ENCODE measurements around the gene NUB1. TPM values are rescaled to one million over a fixed set of nuclear protein-coding genes. Genes with fewer than 3 reads are reported as not detected.

The NUB1 gene, protein sequence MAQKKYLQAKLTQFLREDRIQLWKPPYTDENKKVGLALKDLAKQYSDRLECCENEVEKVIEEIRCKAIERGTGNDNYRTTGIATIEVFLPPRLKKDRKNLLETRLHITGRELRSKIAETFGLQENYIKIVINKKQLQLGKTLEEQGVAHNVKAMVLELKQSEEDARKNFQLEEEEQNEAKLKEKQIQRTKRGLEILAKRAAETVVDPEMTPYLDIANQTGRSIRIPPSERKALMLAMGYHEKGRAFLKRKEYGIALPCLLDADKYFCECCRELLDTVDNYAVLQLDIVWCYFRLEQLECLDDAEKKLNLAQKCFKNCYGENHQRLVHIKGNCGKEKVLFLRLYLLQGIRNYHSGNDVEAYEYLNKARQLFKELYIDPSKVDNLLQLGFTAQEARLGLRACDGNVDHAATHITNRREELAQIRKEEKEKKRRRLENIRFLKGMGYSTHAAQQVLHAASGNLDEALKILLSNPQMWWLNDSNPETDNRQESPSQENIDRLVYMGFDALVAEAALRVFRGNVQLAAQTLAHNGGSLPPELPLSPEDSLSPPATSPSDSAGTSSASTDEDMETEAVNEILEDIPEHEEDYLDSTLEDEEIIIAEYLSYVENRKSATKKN
- total RNA-seq: 38.7 and 51.0 TPM in 2 replicates

DNA sequence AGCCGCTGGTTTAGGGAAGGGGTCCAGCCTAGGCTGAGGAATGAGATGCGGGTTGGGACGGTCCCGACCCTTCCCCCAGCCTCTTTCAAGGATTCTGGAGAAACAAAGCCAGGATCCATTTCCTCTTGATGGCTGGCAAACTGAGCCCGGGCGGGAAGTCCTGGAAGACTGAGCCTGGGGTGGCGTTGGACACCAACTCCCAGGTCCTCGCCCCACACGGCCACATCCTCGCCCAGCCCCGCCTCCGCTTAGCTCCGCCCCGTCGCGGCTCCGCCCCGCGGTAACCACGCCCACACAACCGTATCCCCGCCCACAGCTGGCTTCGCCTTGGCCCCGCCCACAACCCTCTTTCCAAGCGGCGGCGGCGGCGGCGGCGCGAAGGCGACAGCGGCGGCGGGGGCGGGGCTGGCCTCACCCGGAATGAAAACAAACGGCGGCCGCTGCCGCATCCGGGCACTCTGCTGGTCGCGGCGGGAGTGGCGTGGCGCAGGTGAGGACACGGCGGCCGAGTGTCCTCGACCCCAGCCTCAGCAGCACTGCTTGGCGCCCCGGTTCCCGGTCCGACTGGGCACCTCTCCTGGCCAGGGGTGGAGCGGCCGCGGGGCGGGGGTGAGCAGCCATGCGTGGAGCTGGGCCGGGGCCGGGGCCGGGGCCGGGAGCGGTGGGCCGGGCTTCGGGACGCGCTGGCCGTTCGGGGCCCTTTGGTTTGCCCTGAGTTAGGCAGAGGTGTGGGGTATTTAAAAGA, at the start of gene NUB1:
NUB1 (plus strand) TSS at position 456 of the 745 bp plus-strand sequence. CDS start 3,538 bp downstream, outside the sequence.
- peak within 1 kb of the TSS; percentile 87 for H3K4me3 ChIP-seq (ENCODE audit: low read depth, low read length)
- TF ChIP-seq, protein P1, sequence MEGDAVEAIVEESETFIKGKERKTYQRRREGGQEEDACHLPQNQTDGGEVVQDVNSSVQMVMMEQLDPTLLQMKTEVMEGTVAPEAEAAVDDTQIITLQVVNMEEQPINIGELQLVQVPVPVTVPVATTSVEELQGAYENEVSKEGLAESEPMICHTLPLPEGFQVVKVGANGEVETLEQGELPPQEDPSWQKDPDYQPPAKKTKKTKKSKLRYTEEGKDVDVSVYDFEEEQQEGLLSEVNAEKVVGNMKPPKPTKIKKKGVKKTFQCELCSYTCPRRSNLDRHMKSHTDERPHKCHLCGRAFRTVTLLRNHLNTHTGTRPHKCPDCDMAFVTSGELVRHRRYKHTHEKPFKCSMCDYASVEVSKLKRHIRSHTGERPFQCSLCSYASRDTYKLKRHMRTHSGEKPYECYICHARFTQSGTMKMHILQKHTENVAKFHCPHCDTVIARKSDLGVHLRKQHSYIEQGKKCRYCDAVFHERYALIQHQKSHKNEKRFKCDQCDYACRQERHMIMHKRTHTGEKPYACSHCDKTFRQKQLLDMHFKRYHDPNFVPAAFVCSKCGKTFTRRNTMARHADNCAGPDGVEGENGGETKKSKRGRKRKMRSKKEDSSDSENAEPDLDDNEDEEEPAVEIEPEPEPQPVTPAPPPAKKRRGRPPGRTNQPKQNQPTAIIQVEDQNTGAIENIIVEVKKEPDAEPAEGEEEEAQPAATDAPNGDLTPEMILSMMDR (IDR thresholded peaks at IDR 0.05; ENCODE audit: insufficient read depth, low read depth, low read length): no peak
- peak; percentile 89 for DNase-seq (ENCODE audit: low read depth)

GRCh38 chr7:151292850-151293249, 48.8 kb upstream of the NUB1 start:
- TF ChIP-seq, protein P1 (IDR thresholded peaks at IDR 0.05; ENCODE audit: insufficient read depth, low read depth, low read length): no peak
- no peak overlapping the region for H3K4me3 ChIP-seq (ENCODE audit: low read depth, low read length)
- no peak for DNase-seq (ENCODE audit: low read depth)

GRCh38 chr7:151296202-151296992, 45.2 kb upstream of the NUB1 start:
- TF ChIP-seq, protein P1 (IDR thresholded peaks at IDR 0.05; ENCODE audit: insufficient read depth, low read depth, low read length): no peak
- DNase-seq (ENCODE audit: low read depth): no peak
- no peak overlapping the region for H3K4me3 ChIP-seq (ENCODE audit: low read depth, low read length)

GRCh38 chr7:151298765-151299164, 42.8 kb upstream of the NUB1 start:
- DNase-seq (ENCODE audit: low read depth): no peak
- TF ChIP-seq, protein P1 (IDR thresholded peaks at IDR 0.05; ENCODE audit: insufficient read depth, low read depth, low read length): no peak
- H3K4me3 ChIP-seq (ENCODE audit: low read depth, low read length): no peak overlapping the region

DNA sequence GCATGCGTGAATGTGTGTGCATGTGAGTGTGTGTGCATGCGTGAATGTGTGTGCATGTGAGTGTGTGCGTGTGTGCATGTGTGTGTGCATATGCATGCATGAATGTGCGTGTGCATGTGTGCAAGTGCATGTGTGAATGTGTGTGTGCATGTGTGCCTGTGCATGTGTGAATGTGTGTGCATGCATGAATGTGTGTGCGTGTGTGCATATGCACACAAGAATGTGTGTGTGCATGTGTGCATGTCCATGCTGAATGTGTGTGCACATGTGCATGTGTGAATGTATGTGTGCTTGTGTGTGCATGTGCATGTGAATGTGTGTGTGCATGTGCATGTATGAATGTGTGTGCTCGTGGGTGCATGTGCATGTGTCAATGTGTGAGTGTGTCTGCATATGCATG, 42.1 kb upstream of the NUB1 start:
- no peak overlapping the region for H3K4me3 ChIP-seq (ENCODE audit: low read depth, low read length)
- TF ChIP-seq, protein P1 (IDR thresholded peaks at IDR 0.05; ENCODE audit: insufficient read depth, low read depth, low read length): no peak
- DNase-seq (ENCODE audit: low read depth): no peak
